A172 (cell line): ENCODE results near the gene FKBP1A. TPM values are rescaled to one million over a fixed set of nuclear protein-coding genes. Genes with fewer than 3 reads are reported as not detected.

Experiments used
- DNase-seq: peaks from one replicate; pipeline ENCODE4 v3.0.0-alpha.2; 2015; ENCODE audit warnings: low spot score
- total RNA-seq: library from RNA; depleted of rRNA; stranded (reverse); fragments of >200 nt; shearing (Covaris generic); gene quantifications from 2 replicates; pipeline ENCODE4 v1.2.3, GENCODE V29; 2014

The FKBP1A gene
- total RNA-seq, 1 experiment from 2014 or later: 200 TPM

DNA sequence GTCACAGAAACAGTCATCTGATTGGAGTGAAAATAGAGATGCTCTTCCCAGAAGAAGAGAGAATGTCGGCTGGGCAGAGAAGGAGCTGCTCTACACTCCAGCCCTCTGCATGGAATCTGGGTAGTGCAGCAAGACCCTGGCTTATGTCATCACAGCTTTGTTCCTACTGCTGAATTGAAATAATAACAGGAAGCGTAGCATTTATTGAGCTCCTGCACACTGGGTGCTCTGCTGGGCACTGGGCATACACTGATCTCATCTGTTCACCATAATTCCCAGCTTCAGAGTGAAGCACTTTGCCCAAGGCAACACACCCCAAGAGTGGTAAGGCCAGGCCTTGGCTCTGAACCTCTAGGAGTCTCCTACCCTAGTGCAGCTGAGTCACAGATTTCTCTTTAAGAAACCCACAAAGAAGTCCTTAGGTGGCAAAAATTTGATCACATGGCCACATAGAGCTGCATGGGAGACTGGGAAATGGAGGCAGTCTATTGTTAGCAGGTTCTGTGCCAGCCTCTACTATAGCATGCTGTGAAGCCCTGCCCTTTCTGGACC lies 60.0 kb downstream of the FKBP1A start:
- DNase-seq: no peak

DNA sequence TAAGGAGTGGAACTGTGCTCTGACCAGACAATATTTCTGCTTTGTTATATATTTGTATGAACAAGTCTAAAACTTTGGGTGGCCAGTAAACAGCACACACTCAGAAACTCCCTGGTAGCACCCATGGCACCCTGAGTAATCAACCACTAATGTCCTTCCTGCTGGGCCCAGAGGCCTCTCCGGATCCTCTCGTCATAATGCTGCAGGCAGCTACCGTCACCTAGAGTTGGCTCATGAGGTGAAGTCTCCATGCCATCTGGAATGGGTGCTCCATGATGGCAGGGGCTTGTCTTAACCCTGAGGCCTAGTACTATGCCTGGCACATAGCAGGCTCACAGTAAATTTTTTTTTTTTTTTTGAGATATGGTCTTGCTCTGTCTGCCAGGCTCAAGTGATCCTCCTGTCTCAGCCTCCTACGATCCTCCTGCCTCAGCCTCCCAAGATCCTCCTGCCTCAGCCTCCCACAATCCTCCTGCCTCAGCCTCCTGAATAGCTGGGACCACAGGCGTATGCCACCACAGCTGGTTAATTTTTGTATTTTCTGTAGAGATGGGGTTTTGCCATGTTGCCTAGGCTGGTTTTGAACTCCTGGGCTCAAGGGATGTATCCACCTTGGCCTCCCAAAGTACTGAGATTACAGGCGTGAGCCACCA lies 60.9 kb downstream of the FKBP1A start:
- no peak for DNase-seq

GRCh38 chr20:1331101-1331500 lies 61.8 kb downstream of the FKBP1A start:
- no peak for DNase-seq

DNA sequence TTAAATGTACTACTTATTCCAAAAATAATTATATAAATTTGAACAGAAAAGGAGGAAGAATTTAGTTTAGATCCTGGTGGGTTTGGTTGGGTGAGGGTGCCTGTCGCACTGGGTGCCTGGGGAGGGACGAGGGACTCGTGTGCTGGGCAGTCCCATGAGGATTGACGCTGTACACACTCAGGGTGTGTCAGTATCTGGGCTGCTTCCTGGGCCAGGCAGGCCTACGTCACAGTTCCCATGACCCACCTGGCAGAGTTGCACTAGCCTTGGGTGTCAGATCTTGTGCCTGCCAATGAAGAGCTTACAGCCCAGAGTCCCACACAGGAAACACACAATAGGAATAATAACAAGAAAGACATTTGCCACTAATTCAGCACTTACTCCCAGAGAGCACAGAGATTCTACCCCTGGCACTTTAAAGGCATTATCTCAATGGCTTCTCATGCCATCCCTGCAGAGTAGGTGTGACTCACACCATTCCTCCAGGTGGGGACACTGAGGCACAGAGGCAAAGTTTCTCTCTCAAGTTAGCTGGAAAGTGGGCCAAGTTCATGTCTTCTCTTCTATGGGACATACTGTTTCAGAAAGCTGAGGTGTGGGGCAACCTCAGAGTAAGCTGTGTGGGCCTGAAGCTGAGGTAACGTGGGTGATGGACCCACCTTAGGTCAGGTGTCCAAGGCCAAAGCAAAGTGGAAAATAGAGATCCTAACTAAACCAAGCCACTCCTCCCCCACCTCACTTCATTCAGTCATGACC lies 62.6 kb downstream of the FKBP1A start:
- no peak for DNase-seq

DNA sequence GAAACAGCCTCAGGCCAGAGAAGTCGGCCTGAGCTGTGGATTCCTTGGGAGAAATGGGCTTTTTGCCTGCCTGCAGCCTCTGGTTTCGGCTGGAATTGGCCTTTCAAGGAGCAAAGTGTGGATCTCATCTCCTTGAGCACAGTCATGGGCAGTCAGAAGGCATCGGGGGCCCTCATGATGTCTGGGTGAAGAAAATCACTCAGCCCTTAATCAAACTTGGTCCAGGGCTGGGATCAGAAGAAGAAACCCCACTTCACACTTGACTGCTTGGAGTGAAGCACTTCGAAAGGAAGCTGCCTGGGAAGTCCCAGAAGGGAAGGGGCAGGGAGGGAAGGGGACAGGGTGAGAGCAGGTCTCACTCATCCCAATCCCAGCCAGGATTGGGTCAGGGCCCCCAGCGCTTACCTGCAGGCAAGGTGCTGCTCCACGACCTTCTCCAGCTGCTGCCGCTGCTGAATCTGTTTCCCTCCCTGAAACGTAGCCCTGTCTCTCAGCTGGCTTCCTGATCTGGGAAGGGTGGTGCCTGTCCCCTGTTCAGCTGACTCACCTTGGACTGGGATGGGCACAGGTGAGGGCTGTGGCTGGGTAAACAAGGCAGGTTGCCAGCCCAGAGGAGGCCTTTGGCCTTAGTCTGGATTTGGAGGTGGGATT lies 64.0 kb downstream of the FKBP1A start, which contains the start of gene SDCBP2:
Gene SDCBP2 (minus strand): TSS at position 460 of the 651 bp plus-strand sequence. CDS start 8,723 bp downstream, outside the sequence.
- DNase-seq: no peak

- no peak for DNase-seq
These were observed 64.8 kb downstream of the FKBP1A start for GRCh38 chr20:1327827-1328679.

- no peak for DNase-seq
These were observed 65.6 kb downstream of the FKBP1A start for GRCh38 chr20:1327241-1327653.

DNA sequence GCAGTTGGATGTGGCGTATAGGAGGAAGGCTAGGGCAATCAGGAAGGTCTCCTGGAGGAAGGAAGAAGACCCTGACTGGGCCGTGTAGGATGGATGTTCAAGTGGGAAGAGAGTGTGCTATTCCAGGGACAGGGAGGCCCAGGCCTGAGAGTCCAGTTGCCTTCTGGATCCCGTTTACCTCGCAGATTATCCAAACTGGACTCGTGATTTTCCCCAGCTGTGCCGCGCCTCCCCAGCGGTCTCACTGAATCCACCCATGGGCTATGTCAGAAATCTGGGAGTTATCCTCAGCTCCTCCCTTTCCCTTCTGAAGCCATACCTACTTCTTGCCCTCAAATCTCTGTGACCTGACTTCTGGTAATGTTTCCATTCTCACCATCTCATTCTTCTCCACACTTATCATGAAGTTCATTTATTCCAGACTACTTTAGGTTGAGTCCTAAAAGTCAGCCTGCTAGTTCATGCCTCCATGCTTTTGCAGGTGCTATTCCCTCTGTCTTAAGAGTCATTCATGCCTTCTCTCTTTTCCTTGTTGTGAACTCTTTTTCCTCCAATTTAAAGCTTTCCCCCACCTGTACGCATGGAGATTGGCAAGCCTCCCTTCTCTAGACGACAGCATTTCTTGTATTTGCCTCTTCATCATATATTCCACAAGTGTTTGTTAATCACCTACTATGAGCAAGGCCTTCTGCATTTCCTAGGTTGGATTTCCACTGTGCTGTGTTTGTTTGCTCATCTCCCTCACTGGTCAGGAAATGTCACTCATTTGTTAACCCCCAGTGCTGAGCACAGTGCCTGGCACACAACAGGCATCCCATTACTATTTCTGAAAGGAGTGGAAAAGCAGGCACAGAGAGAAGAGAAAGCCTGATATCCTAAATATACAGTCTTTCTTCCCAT lies 66.6 kb downstream of the FKBP1A start:
- no peak for DNase-seq

DNA sequence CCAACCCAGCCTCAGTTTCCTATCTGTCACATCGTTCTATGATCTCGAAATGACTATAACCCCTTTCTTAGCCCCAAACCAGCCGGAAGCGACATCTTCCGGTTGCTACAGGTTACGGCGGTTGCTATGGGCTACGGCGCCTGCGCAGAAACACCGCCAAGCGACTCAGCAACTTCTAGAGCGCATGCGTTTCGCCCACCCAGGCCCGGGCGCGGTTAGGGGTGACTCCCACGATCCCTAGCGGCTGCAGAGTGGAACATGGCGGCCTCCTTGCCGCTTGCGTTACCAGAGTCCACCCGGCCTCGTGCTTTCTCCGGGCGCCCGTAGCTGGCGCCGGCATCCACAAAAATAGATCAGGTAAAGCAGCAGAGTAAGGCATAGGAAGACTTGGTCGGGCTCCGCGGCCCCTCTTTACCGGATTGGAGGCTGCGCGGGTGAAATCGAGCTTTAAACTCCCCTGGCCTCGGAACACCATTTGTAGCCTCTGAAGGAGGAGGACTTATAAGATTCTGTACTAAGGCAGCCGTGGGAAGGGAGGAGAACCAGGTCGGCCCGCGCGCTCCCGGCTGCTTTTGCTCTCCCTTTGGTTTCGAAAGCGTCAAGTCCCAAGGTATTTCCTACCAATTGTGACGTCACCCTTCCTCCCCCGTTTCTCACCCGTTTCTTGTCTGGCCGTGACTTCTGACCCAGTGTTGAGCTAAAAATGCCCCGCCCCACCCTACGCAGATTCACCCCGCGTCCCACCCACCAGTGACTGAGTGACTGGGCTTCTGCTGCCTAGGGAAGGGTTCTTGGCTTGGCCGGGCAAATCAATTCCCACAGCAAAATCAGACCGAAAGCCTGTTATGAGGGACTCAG lies 67.5 kb downstream of the FKBP1A start:
- peak; percentile 96 for DNase-seq

GRCh38 chr20:1324598-1325172 lies 68.2 kb downstream of the FKBP1A start:
- DNase-seq: peak; percentile 63

GRCh38 chr20:1323830-1324597 lies 68.8 kb downstream of the FKBP1A start:
- DNase-seq: no peak

- DNase-seq: no peak
These were observed 69.6 kb downstream of the FKBP1A start for GRCh38 chr20:1323256-1323655.

- peak; percentile 85 for DNase-seq
These were observed 70.2 kb downstream of the FKBP1A start for GRCh38 chr20:1322511-1323245.

DNA sequence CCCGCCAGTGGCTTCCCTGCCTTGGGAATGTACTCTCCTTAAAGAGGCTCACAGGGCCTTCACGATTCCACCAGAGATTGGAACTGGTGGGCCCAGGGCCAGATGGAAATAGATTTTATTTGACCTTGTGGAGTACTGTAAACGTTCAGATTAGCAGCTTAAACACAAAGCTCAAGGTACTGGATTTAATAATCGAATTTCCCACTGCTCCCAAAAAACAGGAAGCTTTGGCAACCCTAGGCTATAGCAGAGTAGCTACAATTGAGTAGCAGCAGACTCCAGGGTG lies 71.3 kb downstream of the FKBP1A start:
- no peak for DNase-seq

DNA sequence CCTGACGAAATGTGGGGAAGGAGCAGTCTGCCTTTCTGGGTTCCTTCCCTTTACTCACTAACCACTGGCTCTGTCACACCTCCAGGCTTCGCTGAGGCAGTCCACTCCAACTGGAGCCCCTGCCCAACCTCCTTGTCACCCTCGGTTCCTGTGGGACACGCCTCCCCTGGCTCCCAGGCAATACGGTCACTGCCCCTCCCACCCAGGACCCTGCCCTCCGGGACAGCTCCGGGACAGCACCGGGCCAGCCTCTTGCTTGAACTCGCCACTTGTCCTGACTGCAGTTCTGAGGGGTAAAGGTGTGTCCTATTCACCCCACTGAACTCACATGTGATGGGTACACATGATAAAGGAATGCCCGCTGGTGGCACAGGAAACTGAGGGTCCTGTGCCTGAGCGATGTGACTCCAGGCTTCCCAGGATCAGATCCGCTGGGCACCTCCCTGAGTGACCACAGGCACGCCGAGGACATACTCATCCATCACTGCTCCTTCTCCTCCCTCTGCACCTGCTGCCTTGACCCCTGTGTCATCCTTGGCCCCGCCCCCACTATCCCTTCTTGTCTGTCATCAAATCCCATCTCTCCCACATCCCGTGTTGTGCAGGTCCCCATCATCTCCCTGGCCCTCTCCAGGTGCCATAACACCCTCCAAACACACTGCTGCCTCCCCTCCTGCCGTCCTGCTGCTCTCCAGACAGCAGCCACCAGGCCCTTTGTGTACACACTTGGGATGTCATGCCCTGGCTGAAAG lies 71.8 kb downstream of the FKBP1A start:
- no peak for DNase-seq

DNA sequence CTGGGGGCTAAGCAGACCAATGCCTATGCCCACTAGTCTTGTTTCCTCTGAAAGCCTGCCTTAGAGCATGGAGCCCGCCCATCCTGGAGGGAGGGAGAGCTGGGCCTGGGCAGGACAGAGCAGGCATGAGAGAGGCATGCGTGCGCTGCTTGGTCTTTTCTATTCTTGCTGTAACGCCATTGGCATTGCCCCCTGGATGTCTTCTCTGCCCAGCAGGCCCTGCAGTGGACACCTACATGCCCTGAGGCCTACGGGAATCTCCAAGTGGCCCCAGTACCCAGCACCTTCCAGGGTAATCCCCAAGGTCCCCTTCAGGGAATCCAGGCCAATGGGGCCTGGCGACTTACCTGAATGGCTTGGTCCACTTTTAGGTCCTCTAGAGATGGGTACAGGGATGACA lies 72.8 kb downstream of the FKBP1A start:
- no peak for DNase-seq

- DNase-seq: no peak
These were observed 73.4 kb downstream of the FKBP1A start for GRCh38 chr20:1319462-1319861.
